Immature natural killer cell (primary cell): ENCODE results near the gene SYNDIG1. TPM values are rescaled to one million over a fixed set of nuclear protein-coding genes. Genes with fewer than 3 reads are reported as not detected.

Source experiments
- DNase-seq, 3 donors: peaks; one replicate each; pipeline ENCODE4 v3.0.0; 2022; ENCODE audit warnings: mixed read lengths in 1 of 3
- H3K27ac Mint-ChIP-seq, 6 donors: one replicate each; pipeline ENCODE4 v1.8.0; 2020; ENCODE audit warnings: mixed read lengths in 6 of 6, mild to moderate bottlenecking in 5 of 6, inconsistent platforms in 4 of 6, moderate library complexity in 3 of 6
- H3K27me3 Mint-ChIP-seq, 3 donors: one replicate each; pipeline ENCODE4 v1.8.0; 2020 to 2021; ENCODE audit warnings: low read depth in 3 of 3, mild to moderate bottlenecking in 3 of 3, mixed read lengths in 3 of 3, moderate library complexity in 3 of 3, inconsistent platforms in 1 of 3
- H3K36me3 Mint-ChIP-seq, 3 donors: one replicate each; pipeline ENCODE4 v1.8.0; 2020; ENCODE audit warnings: mixed read lengths in 3 of 3, inconsistent platforms in 2 of 3, mild to moderate bottlenecking in 2 of 3
- H3K4me1 Mint-ChIP-seq, 2 donors: one replicate each; pipeline ENCODE4 v1.8.0; 2020; ENCODE audit warnings: inconsistent platforms in 2 of 2, mild to moderate bottlenecking in 2 of 2, mixed read lengths in 2 of 2, moderate library complexity in 1 of 2
- H3K4me3 Mint-ChIP-seq, 5 donors: one replicate each; pipeline ENCODE4 v1.8.0; 2020; ENCODE audit warnings: mild to moderate bottlenecking in 5 of 5, mixed read lengths in 5 of 5, inconsistent platforms in 3 of 5, moderate library complexity in 3 of 5
- H3K9me3 Mint-ChIP-seq, 6 donors: one replicate each; pipeline ENCODE4 v1.8.0; 2020; ENCODE audit warnings: mild to moderate bottlenecking in 6 of 6, mixed read lengths in 6 of 6, inconsistent platforms in 4 of 6, moderate library complexity in 3 of 6
- polyA plus RNA-seq, 3 donors: library from polyadenylated mRNA; unstranded; fragments of 300-500 nt; fragmentation: Illumina TruSeq; gene quantifications; one replicate each; pipeline ENCODE4 v1.2.3, GENCODE V29; 2021

SYNDIG1 gene
- polyA plus RNA-seq, 3 donors from 2014 or later = not detected

DNA sequence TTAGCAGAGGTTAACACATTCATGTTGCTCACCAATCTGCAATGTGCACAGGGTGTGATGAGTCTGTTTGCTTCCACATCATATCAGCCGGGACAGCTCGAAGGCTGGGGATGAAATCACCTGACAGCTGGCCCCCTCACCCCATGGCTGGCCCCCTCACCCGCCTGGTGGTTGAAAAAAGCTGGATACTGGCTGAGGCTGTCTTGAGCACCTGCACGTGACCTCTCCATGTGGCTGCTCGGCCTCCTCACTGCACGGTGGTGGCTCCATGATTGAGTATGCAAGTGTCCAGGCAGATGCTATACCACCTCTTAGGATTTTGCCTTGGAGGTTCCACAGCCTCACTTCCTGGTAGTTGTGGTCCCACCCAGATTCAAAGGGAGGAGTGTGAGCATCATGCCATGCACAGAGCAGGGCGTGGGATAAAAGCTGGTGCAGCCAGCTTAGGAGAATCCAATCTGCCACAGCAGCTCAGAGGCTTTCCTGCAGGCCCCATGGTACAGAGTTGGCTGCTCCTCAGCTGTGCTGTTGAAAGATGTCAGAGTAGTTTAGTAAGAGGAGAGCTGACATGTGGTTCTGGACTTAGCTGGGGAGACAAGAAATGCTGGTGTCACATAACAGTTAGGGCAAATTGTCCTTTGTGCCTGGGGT, 29.6 kb upstream of the SYNDIG1 start:
- H3K27me3 Mint-ChIP-seq = peaks cover 0 to 13% (median 3%) of the 10 kb centered on the region in 3 donors
- H3K9me3 Mint-ChIP-seq = no peaks in the 10 kb centered on the region
- H3K4me1 Mint-ChIP-seq = no peaks in the 10 kb centered on the region
- H3K4me3 Mint-ChIP-seq = no peak overlapping the region
- H3K36me3 Mint-ChIP-seq = no peaks in the 10 kb centered on the region
- no peak overlapping the region for H3K27ac Mint-ChIP-seq
- no peak for DNase-seq

DNA sequence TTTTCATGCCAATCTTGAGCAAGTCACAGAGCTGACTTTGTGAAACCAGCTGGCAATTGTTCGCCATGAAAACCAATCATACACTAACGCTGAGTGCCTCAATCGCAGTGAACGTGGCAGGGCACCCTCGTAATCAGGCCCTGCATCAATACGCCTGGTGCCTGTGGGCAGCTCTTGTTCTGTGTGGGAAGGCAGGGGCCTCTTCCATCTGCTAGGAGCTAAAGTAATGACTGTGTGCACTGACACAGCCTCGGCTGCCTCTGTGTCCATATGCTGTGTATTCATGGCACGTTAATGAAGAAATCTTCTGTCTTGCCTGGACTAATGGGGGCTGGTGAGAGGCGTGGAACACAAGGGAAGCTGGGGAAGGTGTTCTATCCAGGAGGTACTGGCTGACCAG, 27.8 kb upstream of the SYNDIG1 start:
- Mint-ChIP-seq H3K4me3 (no peak overlapping the region), H3K36me3 (no peaks in the 10 kb centered on the region), H3K27ac (no peak overlapping the region), H3K9me3 (no peaks in the 10 kb centered on the region), H3K4me1 (no peaks in the 10 kb centered on the region), H3K27me3 (peaks cover 0 to 13% (median 5%) of the 10 kb centered on the region in 3 donors)
- no peak for DNase-seq

DNA sequence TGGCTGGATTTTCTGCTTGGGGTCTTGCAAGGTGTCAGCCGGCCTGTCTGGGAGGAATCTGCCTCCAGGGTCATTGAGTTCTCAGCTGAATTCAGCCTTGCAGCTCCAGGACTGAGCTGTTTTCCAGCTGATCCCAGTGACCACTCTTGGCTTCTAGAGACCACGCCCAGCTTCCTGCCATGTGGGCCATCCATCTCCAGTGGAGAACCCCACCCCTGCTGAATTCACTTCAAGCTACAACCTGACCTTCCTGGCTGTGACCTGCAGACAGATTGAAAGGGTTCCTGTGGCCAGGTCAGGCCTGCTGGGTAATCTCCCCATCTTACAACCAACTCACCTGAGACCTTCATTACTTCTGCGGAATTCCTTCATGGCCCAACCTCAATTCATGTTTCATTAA, 26.5 kb upstream of the SYNDIG1 start:
- Mint-ChIP-seq H3K4me3 (no peak overlapping the region), H3K27ac (no peak overlapping the region), H3K36me3 (no peaks in the 10 kb centered on the region), H3K9me3 (no peaks in the 10 kb centered on the region), H3K4me1 (no peaks in the 10 kb centered on the region), H3K27me3 (peaks cover 0 to 13% (median 5%) of the 10 kb centered on the region in 3 donors)
- no peak for DNase-seq

DNA sequence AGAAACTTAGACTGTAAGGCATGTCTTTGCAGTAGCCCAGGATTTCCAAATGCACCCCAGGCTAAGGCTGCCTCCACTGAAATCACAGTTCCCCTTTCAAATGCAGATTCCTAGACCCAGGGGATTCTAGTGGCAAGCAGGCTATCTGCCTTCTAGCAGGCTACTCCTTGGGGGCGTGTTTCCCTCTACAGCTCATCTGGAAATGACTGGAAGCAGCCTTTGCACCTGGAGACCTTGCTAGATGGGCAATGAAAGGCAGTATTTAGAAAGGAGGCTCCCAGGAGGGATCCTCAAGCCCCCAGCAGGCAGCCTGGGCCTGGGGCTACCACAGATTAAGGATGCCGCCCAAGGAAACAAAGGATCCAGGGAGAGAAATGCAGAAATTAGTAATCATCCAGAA, 26.0 kb upstream of the SYNDIG1 start:
- no peak overlapping the region for H3K4me3 Mint-ChIP-seq
- no peak overlapping the region for H3K27ac Mint-ChIP-seq
- H3K36me3 Mint-ChIP-seq = no peaks in the 10 kb centered on the region
- H3K27me3 Mint-ChIP-seq = peaks cover 0 to 13% (median 3%) of the 10 kb centered on the region in 3 donors
- H3K9me3 Mint-ChIP-seq = no peaks in the 10 kb centered on the region
- H3K4me1 Mint-ChIP-seq = no peaks in the 10 kb centered on the region
- DNase-seq = no peak

DNA sequence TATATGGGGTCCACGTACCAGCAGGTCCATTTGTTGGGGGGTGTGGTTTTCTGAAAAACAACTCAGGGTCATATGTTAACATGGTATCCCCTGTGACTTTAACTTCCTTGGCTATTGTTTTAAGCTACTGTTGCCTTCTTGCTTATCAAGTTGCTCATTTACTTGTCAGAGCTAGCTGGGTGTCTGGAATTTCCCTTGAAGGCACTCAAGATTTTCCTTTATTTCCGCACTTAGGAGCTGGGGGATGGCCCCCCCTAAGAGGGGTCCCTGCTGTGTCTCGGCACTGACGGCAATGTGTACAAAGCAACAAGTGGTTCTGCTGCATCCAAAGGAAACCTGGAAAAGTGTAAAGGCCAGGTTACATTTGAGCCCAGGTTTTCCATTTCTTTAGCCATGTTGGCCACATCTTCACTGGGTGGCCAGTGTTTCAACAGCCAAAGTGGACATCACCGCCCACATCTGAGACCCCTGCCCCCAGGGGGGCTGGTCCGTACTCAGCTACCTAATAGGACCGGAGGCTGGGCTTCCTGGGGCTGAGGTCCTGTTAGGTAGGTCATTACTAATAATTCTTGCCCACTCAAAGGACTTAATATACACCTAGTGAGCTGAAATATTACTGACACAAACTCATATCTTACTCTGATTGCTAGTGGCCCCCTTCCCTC, 24.8 kb upstream of the SYNDIG1 start:
- no peak for DNase-seq
- no peaks in the 10 kb centered on the region for H3K9me3 Mint-ChIP-seq
- H3K36me3 Mint-ChIP-seq = no peaks in the 10 kb centered on the region
- H3K27me3 Mint-ChIP-seq = peaks cover 0 to 13% (median 6%) of the 10 kb centered on the region in 3 donors
- no peak overlapping the region for H3K4me3 Mint-ChIP-seq
- H3K27ac Mint-ChIP-seq = no peak overlapping the region
- no peaks in the 10 kb centered on the region for H3K4me1 Mint-ChIP-seq

DNA sequence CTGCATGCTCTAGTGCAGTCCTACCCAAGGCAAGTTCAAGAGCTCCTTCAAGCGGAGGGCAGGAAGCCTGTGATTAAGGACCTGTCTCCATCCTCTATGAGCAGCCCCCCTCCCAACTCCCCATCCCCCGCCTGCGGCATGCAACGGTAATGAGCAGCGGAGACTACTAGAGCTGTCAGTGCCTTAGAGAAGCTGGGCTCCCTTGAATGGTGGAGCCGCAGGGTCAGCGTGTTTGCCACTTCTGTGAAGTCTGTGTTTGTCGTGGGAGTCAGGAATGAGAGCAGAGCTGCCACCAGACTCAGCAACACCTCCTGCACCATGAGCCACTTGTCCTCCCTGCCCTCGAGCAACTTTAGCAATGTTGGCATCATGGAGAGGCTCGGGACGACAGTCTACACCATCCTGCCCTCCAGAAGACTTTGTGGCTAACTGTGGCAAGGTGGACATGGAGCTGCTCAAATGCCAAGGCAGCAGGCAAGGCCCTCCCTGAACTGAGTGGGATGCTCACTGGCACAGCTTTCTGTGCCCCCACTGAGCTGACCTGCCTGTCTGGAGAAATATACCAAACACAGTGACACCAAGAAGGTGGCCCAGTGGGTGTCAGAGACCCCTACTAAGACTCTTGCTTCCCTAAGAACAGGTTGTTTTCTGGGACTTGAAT, 23.8 kb upstream of the SYNDIG1 start:
- Mint-ChIP-seq H3K27me3 (peaks cover 0 to 13% (median 6%) of the 10 kb centered on the region in 3 donors), H3K4me1 (no peaks in the 10 kb centered on the region), H3K27ac (no peak overlapping the region), H3K36me3 (no peaks in the 10 kb centered on the region), H3K4me3 (no peak overlapping the region), H3K9me3 (no peaks in the 10 kb centered on the region)
- DNase-seq = no peak

DNA sequence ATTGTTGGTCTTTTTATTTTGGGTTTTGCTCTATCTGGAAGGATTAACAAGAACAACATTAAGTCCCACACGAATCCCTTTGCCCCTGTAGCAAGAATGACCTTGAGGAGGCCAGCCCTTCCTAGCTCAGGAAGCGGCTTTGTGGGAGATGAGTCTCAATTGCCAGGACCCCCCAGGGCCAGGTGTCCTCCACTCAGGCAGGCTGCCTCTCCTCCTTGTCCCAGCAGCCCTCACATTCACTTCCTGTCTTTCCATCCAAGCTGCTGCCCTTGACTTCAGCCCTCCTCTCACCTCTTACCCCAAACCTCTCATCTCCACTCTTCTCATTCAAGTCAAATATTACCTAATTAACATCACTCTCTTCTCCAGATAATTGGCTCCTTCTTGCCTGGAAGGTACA, 22.6 kb upstream of the SYNDIG1 start:
- no peaks in the 10 kb centered on the region for H3K4me1 Mint-ChIP-seq
- H3K4me3 Mint-ChIP-seq = no peak overlapping the region
- H3K27ac Mint-ChIP-seq = no peak overlapping the region
- no peak for DNase-seq
- H3K36me3 Mint-ChIP-seq = no peaks in the 10 kb centered on the region
- H3K27me3 Mint-ChIP-seq = peaks cover 0 to 11% (median 6%) of the 10 kb centered on the region in 3 donors
- H3K9me3 Mint-ChIP-seq = no peaks in the 10 kb centered on the region

DNA sequence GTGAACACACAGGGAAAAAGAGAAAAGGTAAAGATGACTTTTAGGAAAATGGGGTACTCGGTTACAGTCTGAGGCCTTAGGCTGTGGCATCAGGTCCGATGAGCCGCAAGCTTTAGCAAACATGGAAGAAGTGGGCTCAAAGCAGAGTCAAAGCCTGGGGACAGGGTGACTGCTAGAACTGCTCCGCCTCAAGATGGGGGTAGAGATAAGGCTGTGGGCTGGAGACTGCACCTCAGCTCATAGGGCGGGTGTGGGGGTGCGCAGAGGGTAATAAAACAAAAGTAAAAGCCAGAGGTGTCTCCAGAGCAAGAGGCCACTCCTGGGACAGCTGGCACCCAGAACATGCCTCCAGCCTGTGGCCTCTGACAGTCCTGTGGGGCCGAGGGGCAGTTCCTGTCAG, 21.3 kb upstream of the SYNDIG1 start:
- Mint-ChIP-seq H3K4me1 (no peaks in the 10 kb centered on the region), H3K4me3 (no peak overlapping the region), H3K27me3 (peaks cover 0 to 8% (median 6%) of the 10 kb centered on the region in 3 donors), H3K36me3 (no peaks in the 10 kb centered on the region), H3K27ac (no peak overlapping the region), H3K9me3 (no peaks in the 10 kb centered on the region)
- no peak for DNase-seq

DNA sequence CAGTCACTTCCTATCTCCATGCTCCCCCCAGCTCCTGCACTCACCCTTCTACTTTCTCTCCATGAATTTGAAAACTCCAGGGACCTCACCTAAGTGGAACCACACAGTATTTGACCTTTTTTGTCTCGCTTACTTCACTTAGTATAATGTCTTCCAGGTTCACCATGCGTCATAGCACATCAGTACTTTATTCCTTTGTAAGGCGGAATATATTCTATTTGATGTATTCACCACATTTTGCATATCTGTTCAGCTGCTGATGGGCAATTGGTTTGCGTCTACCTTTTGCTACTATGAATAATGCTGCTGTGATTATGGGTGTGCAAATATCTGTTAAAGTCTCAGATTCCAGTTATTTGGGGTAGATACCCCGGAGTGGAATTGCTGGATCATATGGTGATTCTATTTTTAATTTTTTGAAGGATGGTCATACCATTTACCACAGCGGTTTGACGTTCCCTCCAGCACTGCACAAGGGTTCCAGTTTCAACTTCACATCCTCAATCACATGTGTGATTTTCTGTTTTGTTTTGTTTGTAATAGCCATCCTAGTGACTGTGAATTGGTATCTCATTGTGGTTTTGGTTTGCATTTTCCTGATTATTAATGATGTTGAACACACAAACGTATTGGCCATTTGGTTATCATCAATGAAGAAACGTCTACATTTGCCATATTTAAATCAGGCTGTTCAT, 20.3 kb upstream of the SYNDIG1 start:
- DNase-seq = no peak
- no peaks in the 10 kb centered on the region for H3K4me1 Mint-ChIP-seq
- no peaks in the 10 kb centered on the region for H3K36me3 Mint-ChIP-seq
- no peak overlapping the region for H3K4me3 Mint-ChIP-seq
- peaks cover 2 to 6% (median 3%) of the 10 kb centered on the region in 3 donors for H3K27me3 Mint-ChIP-seq
- no peak overlapping the region for H3K27ac Mint-ChIP-seq
- no peaks in the 10 kb centered on the region for H3K9me3 Mint-ChIP-seq

DNA sequence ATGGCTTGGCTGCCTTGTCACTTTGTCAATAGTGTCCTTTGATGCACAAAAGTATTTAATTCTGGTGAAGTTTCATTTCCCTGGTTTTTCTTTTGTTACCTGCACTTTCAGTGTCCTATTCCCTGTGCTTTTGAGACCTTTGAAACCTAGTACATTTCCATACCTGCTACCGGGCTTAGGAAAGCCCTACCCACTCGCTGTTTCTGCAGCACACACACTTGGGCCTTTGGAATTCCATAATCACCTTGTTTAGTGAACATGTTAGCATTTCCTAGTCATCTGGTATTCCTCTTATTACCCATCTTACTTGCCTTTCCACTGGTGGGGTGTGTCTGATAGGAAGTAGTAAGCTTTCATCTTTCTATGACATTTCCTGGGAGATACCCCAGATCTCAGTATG, 19.3 kb upstream of the SYNDIG1 start:
- H3K27ac Mint-ChIP-seq = no peak overlapping the region
- H3K4me1 Mint-ChIP-seq = no peaks in the 10 kb centered on the region
- H3K4me3 Mint-ChIP-seq = no peak overlapping the region
- H3K36me3 Mint-ChIP-seq = no peaks in the 10 kb centered on the region
- DNase-seq = no peak
- peaks cover 2 to 4% (median 3%) of the 10 kb centered on the region in 3 donors for H3K27me3 Mint-ChIP-seq
- no peaks in the 10 kb centered on the region for H3K9me3 Mint-ChIP-seq

DNA sequence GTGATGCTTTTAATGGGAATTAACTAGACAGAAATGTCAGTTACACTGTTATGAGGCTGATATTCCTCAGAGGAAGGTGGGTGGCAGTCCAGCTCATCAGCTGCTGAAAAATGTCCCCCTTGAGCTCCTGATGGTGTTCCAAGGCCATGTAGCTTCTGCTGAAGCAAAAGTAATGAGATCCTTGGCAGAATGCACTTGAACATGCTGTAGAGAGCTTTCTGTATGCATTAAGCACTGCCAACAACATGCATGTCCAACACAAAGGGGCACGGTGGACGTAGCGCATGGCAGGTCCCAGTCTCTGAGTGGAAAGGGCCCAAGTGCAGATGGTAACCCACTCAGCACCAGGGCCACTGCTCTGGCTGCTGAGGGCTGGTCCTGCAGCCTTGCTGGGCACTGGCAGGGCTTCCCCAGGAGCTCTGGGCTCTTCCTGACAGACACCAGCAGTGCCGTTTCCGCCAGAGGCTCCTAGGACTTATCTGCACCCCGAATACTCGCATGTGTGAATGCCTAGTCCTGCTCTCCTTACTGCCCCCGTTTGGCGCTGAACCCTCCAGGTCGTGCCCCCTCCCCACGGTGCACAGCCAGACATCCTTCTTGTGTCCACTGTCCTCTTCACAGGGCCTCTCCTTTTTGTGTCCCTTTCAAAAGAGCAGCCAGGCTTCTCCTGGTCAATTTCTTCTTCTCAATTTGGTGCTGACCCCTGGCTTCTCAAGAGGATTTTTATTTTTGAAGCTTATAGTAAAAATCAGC, 18.6 kb upstream of the SYNDIG1 start:
- Mint-ChIP-seq H3K4me3 (no peak overlapping the region), H3K27me3 (peaks cover 2 to 6% (median 3%) of the 10 kb centered on the region in 3 donors), H3K9me3 (no peaks in the 10 kb centered on the region), H3K36me3 (no peaks in the 10 kb centered on the region), H3K27ac (no peak overlapping the region), H3K4me1 (no peaks in the 10 kb centered on the region)
- no peak for DNase-seq

DNA sequence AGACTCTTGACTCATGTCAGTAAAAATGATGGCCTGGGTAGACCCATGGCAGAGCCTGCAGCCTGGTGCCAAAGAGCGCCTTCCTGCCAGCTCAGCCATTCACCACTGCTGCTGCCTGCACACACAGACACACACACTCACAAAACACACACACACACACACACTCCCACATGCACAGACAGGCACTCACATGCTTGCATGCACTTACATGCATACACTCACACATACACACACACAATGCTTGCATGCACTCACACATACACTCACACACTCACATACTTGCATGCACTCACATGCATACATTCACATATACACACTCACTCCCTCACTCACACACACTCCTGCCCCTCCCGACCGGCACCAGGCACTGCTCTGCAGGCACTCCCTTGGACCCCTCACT, 18.0 kb upstream of the SYNDIG1 start:
- no peaks in the 10 kb centered on the region for H3K36me3 Mint-ChIP-seq
- H3K4me3 Mint-ChIP-seq = no peak overlapping the region
- H3K9me3 Mint-ChIP-seq = no peaks in the 10 kb centered on the region
- H3K27me3 Mint-ChIP-seq = peaks cover 2 to 6% (median 3%) of the 10 kb centered on the region in 3 donors
- H3K27ac Mint-ChIP-seq = no peak overlapping the region
- no peaks in the 10 kb centered on the region for H3K4me1 Mint-ChIP-seq
- no peak for DNase-seq

DNA sequence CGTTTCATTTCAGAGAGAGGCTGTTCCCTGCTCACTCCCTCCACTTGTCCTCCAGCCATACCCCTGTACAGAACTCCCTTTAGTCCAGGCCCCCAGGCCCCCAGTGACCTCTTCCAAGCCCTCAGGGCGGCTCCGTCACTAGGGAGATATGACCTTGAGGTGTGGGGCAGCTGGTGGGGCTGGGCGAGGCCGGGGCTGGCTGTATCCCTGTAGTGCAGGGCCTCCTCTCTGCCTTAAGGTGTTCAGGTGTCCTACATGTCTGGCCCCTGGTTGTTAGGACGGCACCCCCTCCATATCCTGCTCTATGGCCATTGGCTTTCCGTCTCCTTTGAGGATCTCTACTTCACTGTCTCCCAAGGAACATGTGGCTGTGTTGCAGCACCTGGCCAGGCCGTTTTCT, 17.4 kb upstream of the SYNDIG1 start:
- Mint-ChIP-seq H3K4me3 (no peak overlapping the region), H3K4me1 (no peaks in the 10 kb centered on the region), H3K27ac (no peak overlapping the region), H3K36me3 (no peaks in the 10 kb centered on the region), H3K27me3 (peaks cover 2 to 6% (median 5%) of the 10 kb centered on the region in 3 donors), H3K9me3 (no peaks in the 10 kb centered on the region)
- no peak for DNase-seq
